HG03103 (cell line): Measurements from ENCODE around the gene SLC49A4.

ENCODE experiments used
- ATAC-seq: cut with Tn5 transposase; IDR thresholded peaks from one replicate; pipeline ENCODE4 v1.9.1; 2021; ENCODE audit warnings: low read depth; ENCODE audit not compliant: unreplicated experiment

Gene SLC49A4

DNA sequence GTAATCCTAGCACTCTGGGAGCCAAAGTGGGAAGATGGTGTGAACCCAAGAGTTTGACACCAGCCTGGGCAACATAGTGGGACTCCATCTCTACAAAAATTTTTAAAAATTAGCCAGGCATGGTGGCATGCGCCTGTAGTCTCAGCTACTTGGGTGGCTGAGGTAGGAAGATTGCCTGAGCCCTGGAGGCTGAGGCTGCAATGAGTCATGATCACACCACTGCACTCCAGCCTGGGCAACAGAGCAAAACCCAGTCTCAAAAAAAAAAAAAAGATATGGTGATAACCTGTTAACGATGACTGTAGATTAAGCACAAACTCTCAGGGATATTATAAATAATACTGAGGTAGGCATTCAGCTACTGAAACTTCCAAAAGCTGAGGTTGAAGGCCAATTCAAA is 107.5 kb downstream of the SLC49A4 start:
- no peak for ATAC-seq

DNA sequence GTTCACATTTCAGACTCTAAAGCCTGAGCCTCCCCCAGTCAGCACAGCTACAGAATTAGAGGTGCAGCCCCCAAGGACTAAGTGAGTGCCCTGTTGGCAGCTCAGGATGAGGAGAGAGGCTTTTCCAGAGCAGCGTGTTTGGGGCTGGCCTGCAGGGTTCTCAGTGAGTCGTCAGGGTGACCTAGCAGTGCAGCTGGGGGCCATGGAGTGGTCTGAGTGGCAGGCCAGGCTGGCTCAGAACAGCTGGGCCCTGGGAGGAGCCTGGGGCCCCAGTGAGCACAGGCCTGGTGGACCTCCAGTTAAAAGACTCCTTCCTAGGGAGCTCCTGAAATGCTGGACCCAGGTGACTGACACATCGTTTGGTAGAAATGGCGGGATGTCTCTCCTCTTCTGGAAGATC is 108.3 kb downstream of the SLC49A4 start:
- ATAC-seq: no peak

- no peak for ATAC-seq
Observed at GRCh38 chr3:122907471-122907870, 112.6 kb downstream of the SLC49A4 start.

DNA sequence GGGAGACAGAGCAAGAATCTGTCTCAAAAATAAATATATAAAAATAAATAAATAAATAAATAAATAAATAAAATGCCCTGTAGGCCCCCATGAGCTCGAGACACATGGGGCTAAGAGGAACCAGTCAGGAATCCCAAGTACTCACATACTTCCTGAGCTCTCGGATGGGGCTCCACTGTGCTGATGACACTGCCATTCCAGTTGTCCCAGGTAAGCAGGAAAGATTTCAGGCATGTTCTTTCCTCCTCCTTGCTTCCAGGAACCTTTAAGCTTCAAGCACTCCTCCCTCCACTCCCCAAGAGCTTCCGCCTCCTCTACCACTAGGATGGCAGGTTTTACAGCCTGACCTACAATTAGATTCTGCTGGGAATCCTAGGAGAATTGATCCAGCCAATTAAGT is 113.4 kb downstream of the SLC49A4 start:
- no peak for ATAC-seq

- no peak for ATAC-seq
Observed at GRCh38 chr3:122911901-122912300, 117.0 kb downstream of the SLC49A4 start.

- no peak for ATAC-seq
Observed at GRCh38 chr3:122912772-122913538, 118.1 kb downstream of the SLC49A4 start.

GRCh38 chr3:122913539-122914100 is 118.8 kb downstream of the SLC49A4 start:
- ATAC-seq: no peak

DNA sequence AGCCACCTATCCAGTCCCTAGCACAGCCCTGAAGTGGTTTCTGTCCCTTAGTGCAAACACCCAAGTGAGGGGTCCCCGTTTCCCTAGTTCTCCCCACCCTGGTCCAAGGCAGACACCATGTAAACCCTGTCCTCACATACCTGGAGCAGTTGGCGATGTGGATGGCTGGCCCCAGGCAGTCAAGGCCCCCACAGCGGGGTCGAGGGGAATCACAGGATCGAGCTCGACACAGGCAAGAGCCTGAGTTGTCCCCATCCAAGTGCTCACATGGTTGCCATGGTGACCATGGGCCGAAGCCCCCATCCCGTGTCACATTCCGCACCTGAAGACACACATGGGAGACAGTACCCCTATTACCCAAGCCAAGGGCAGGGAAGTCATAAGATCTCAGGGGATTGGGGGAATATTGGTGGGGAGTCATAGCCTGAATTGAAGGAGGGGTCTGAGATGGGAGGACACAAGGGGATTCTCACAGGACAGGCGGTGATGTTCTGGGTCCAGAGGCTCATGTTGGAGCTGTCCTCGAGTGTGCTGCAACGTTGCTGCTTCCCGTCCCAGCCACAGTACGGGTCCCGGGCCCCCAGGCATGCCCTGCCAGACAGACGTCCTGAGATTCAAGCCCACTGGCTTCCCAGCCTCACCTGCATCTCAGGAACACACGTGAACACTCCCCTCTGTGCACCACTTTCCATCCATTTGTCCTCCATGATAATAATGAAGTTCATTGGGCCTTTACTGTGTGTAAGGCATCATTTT is 120.6 kb downstream of the SLC49A4 start:
- ATAC-seq: no peak

- no peak for ATAC-seq
Observed at GRCh38 chr3:122916084-122916483, 121.2 kb downstream of the SLC49A4 start.

DNA sequence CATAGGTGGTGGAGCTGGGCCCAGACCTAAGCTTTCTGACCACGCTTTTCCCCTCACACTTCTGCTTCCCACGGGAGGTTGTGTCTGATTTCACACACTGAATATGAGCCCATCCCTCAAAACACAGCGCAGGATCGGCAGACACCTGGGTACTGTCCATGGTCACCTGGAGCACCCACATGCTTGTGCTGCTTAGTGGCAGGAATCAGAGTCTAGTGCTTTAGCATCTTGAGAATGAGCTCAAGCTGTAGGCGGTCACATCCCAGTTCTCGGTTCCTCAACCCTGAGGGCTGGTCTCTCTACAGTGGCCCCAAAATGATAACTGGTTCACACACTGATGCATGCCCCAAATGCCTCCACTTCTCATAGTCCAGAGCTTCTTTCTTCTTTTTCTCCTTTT is 121.7 kb downstream of the SLC49A4 start:
- no peak for ATAC-seq

DNA sequence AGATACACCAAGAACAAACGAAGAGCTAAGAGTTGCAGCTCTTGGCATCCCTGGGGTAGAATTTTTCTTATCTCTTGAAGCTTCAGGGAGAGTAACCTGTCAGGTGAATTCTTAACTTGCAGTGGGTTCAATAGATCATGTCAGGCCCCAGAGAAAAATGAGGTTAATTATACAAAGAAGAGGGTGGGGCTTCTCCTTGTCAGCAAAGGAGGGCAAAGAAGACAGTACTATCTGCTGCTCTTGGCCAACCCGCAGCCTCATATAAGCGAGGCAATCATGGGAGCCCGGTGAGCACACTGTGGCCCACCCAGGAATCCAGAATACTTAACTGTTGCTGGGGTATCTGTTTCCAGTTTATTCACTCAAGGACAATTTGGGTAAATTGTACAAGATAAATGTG is 122.5 kb downstream of the SLC49A4 start:
- no peak for ATAC-seq

DNA sequence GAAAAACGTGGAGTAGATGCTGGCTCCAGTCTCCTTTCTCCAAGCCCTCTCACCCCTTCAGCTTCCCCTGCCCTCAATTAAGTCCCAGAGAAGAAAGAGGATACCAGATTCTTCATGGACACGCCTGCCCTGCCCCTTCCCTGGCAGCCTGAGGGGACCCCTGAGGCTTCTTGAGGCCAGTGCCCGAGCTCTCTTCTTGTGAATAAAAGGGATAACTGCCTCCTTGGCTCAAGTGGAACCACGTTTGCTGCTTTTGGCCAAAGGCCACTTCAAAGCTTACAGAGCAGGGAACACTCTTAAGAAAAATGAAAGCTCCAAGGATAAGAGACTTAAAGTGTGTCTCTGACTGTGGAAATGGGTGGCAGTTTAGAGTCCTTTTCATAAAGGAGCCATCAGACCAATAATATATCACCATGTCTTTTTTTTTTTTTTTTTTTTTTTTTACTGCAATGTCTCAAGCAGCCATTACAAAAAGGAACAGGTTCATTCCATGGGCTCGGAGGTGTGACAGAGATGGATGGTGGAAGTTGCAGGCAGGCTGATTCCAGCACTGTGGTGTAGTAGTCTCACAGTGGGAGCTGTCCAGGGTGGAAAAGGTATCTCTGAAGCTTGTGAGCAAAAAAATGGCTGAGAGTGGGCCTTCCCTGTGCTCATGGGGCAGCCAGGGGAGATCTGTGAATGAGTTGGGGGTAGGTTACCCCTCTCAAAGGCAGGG is 123.9 kb downstream of the SLC49A4 start:
- ATAC-seq: no peak

DNA sequence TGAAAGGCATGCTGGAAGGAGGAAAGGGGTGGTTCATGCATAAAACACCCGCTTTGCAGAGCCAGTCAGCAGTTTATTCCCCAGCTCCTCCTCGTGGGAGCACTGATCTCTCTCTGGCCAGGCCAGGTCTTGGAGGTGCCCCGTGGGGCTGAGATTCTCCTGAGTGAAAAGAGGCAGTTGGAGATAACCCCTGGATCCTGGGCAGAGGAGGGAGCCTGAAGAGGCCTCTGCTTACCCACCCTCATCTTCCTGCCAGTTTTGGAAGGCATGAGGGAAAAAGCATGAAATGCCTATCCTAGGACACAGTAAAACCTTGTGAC is 124.4 kb downstream of the SLC49A4 start:
- ATAC-seq: no peak

DNA sequence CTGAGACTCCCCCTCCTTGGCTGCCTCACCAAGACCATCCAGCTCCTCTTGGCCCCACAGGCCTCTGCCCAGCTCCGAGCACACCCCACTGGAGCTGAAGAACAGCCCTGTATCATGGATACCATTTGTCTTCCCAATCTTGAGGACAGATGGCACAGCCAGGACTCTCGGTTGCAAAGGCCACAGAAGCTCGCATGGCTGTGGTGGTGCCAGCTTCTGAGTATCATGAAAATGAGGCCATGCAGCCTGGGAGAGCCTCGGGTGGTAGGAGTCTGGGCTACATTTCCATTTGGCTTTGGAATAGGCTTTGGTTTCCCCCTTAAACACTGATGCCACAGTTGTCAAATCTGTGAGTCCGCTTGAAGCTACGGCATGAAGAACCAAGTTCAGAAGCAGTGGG is 126.1 kb downstream of the SLC49A4 start:
- no peak for ATAC-seq

GRCh38 chr3:122921791-122922651 is 127.2 kb downstream of the SLC49A4 start:
- ATAC-seq: peak; percentile 63

GRCh38 chr3:122923611-122924010 is 128.7 kb downstream of the SLC49A4 start:
- no peak for ATAC-seq

DNA sequence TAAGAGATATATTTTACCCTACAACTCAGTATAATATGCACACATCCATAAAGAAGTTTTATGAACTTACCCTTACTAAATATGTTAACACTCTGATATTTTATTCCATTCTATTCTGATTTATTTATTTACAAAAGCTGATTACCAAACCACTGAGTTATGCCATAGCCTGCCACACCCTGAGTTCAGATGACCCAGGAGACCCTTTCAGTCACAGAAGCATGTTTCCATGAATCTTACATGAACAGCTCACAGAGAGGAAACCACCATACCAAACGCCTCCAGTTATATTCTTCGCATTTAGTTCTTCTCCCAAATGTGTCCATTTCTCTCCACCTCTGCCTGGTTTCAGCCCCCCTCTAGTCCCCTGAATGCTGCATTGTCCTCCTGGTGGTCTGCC is 129.2 kb downstream of the SLC49A4 start:
- ATAC-seq: no peak

DNA sequence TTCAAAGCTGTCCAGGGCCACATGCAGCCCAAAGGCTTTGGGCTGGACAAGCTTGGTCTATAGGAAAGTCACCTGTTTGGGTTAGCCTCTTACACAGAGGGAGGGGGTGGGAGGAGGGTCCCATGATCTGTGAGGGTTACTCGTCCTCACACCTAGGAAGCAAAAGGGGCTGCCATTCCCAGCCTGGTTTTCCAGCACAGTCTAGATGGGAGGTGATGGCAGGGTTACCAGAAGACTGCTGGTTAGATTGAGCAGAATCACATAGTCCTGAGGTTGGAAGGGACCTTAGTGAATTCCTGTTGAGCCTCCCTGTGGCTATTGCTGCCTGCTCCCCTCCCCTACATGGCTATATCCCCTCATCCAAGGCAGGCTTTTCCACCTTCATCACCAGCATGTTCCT is 130.9 kb downstream of the SLC49A4 start:
- no peak for ATAC-seq

DNA sequence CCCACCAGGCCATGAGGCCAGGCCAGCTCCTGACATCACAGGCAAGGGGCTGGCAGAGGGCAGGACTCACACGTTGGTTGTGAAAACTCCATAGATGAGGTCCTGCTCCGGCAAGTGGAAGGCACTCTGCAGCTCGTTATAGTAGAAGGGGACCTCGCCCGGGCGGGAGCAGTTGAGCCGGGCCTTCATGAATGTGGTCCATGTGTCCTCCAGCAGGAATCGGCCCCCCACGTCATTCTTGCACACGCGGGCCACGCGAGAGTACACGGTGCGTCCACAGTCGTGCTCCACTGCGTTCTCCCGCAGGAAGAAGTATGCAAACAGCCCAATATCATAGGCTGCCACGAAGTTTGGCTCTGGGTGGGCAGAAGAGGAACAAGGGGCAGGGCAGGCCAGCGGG is 131.5 kb downstream of the SLC49A4 start:
- no peak for ATAC-seq

- no peak for ATAC-seq
Observed at GRCh38 chr3:122926811-122927210, 131.9 kb downstream of the SLC49A4 start.
